HG03025 (cell line): ENCODE data around the gene NRG2.

Source experiments
- ATAC-seq: cut with Tn5 transposase; IDR thresholded peaks from one replicate; pipeline ENCODE4 v1.9.1; 2021; ENCODE audit warnings: mild to moderate bottlenecking, moderate library complexity; ENCODE audit not compliant: unreplicated experiment, low FRiP score

NRG2 gene

DNA sequence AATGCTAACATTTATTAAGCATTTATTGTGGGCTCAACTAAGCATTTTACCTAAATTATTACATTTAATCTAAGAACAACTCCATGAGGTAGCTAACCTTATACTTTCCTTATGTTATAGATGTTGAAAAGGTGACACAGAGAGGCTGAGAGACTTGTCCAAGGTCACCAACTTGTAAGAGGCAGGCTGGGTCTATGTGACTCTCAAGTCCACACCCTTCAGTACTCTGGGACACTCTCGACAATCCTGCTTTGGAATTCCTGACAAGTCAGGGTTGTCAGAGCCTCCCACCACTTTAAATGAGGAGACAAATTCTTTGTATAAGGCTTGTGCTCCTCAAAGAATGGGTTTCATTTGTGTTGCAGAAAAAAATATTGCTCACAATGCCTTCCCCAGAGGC lies 67.2 kb downstream of the NRG2 start:
- no peak for ATAC-seq

GRCh38 chr5:139975306-139975705 lies 67.8 kb downstream of the NRG2 start:
- ATAC-seq, result no peak

- no peak for ATAC-seq
Observed at GRCh38 chr5:139974661-139975060, 68.4 kb downstream of the NRG2 start.

DNA sequence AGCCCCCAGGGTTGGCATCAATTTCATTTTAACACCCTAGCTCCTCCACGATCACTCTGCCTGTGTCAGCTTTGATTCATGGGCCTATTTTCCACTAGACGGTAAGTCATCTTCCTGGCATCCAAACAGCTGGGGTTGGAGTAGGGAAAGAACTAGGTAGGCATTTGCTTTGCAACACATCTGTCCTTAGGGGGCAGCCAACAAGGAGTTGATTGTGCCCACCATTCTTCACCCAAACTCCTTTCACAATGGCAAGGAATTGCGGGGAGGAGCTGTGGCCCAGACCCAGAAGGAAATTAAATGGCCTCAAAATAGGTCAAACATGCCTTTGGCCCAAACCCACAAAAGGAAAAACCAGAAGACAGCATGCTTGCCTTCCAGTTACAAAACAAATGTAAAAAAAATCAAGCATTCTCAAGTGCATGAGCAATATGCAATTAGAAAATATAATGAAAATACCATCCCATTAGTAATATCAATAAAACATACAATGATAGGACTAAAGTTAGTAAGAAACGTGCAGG lies 71.8 kb downstream of the NRG2 start:
- no peak for ATAC-seq

GRCh38 chr5:139969318-139969717 lies 73.8 kb downstream of the NRG2 start:
- no peak for ATAC-seq

DNA sequence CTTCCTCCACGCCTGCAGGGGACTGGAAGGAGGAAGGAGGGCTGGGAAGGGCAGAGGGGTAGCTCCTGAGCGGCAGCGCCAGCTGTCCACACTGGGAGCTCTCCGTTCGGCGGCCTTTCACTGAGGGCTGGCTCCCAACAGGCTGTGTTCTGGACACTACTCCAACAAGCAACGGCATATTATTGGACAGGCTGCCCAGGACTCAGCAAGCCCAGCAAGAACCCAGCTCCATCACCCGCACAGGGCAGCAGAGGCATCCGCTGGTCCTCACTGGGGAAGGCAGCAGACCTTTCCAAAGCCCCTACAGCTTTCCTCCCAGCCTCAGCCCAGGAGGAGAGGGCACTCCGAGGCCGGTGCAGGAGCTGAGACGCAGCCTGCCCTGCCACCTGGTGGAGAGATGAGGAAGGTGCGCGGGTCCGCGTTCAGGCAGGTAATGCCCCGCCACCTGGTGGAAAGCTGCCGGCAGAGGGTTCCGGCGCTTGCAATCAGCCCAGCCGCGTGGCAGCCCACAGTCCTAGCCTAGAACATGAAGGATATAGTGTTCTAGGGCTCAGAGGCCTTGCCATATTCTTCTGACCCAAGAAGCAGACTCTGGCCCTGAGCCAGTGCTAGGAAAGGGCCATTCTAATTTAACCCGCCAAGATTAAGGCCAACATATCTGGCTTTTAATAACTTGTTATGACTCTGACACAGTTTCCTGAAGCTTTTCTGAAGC lies 74.4 kb downstream of the NRG2 start:
- ATAC-seq, result no peak

GRCh38 chr5:139967353-139967752 lies 75.7 kb downstream of the NRG2 start:
- no peak for ATAC-seq

DNA sequence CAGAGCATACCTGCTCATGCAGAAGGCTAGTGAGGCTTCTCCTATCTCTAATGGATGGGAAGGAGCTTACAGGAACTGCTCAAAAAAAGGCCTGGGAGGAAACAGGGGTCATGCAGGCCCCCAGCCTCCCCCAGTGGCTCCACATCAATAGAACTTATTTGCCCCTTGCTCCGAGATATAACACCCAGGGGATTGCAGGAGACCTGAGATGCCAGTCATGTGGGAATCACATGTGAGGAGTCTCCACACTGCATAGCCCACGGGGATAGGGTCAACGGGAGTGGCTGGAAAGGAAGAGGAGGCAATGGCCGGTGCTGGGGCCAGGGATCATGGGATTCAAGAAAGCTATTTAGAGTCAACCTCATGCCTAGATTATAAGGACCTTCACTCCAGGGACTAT lies 76.2 kb downstream of the NRG2 start:
- ATAC-seq, result no peak

DNA sequence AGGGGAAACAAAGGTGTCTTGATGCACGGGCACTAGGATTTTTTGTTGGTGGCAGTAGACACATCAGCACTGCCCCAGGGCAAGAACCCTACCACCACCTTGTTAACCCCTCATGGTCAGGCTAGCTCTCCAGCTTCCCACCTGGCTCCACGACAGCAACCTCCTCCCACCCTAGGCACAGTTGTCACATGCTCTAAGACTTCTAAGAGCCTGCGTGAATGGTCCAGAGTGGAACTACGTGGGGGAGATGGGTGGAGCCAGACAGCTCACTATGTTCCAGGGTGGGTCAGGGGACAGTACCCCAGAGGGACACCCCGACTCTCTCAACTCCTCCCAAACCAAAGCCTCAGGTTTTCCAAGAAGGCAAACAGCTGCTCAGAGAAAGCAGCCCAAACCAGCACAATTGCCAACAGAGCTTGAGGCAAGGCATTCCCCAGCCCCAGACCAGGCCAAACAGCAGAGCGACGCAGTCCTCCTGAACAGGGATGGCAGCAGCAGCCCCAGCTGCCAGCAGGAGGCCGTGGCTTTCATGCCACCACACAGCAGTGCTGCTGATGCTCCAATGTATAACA lies 78.0 kb downstream of the NRG2 start:
- no peak for ATAC-seq

- no peak for ATAC-seq
Observed at GRCh38 chr5:139964266-139964993, 78.7 kb downstream of the NRG2 start.

- no peak for ATAC-seq
Observed at GRCh38 chr5:139962445-139962844, 80.7 kb downstream of the NRG2 start.

DNA sequence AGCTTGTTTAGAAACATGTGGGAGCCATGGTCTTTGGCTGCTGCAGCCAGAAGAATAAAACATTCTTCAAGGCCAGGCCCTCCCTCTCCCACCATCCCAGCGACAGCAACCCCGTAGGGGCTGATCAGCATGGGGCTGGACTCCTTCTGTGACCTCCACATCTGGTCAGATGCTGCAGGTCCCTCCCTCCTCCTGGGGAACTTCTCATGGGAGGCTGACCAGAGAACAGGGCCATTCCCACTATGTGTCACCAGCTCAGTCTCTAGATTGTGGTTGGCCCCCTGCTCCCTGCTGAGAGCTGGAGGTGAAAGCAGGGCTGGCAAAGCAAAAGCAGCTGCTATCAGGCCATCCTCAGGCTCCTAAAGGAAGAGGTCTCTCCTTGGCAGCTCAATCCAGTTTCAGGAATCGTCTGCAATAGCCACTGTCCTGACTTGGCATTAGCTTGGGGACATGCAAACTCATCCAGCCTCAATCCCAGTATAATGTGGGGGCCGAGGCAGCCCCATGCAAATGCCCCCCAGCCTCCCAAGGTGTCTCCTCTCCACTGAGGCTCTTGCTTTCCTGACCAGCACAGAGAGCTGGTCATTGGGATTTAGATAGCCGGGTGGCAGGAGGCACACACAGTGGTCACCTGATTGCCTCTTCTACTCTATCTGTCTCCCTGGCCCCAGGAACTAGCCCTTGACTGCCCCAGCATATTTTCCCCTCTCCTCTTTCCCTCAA lies 81.5 kb downstream of the NRG2 start:
- ATAC-seq, result no peak

DNA sequence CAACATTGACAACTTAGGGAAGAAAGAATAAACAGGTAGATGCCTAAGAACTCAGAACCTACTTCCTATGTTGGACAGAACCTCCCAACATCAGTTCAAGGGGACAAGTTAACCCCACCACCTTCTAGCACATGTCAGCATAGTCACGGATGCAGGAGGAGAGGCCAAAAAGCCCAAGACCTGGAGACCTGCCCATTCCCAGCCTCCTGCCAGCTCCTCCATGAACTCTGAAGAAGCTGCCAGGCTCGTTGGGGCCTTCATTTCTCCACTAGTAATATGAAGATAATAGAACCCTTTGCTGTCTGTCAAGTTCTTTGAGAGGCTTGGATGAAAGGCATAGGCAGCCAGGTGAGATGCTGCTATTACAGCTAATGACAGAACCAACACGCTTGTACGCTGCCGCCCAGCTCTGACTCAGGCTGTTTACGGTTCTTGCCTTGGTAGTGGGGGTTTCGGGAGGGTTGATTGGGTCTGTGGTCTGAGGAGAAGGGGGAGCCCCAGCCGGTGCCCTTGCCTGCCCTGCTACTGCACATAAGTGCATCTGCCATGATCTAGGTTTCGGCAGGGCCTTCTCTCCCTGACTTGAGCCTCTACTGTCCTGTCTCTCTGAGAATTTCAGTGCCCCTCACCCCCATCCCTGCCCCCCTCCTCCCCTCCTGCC lies 82.2 kb downstream of the NRG2 start:
- peak; percentile 71 for ATAC-seq

DNA sequence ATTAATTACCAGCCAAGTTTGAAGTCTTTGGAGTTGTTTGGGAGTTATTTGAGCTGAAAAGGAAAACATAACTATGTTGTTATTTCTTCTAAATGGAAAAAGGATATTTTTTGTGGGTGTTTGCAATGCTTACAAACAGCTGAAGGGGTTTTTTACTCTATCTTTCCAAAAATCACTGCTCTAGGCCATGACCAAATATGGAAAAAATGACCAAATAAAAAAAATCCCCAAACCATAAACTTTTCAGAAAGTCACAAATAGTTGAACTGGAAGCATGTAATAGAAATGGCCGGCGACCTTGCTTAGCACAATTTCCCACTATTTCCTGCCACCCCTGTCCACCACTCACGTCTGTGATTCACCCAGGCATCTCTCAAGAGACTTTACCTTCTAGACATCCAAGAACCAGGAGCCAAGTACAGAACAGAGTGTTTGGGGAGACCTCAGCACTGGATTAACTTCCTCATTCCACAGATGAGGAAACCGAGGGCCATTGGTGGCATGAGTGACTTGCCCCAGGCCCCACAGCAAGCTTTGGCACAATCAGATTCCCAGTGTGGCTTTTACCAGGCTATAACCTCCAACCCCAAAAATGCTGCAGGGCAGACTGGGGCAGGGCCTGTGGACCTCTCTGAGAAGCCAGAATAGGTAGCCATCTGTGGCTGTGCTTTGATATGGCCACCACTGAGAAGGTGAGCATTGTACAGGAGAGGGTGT lies 84.5 kb downstream of the NRG2 start:
- ATAC-seq, result no peak

DNA sequence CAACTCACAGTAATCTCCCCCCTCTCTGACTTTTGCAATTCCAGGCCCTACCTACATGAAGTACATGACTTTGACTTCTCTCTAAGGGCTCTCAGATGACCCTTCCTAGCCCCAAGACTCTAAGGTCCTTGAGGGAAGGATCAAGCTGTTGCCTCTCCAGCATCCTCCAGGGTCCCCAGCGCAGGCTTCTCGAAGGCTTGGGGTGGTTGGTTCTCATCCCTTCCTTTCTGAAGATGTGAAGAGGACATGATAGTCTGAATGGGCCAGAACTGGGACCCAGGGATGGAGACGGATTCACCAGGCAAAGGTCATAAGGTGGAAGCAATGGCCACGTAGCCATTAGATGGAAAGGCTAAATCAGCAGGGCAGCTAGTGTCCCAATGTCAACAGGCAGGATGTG lies 86.8 kb downstream of the NRG2 start:
- no peak for ATAC-seq

DNA sequence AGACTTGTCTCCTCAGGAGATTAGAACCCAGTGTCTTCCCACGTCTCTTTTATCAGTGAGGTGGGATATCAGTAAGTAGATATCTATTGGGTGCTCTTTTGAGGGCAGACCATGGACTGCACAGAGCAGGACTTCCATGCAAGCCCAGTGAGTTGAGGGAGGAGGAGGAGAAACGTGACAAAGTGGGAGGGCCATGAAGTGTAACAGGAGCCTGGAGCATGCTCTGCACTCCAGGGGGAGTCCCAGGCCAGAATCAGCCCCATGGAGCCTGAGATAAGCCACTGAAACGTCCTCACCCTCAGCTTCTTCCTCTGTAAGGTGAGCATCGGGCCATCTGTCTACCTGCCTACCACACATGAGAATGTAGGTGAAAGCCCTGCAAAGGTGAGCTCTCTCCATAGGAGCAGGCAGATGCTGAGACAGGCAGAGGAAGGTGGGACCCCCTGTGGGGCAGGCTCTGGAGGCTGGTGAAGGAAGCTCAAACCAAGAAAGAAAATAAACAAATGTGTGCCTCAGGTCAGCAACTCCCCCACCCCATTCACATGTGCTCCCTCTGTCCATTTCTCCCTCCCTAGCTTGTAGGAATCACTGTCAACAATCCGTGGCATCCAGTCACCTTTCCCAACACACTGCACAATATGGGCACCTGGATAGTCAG lies 87.4 kb downstream of the NRG2 start:
- no peak for ATAC-seq

DNA sequence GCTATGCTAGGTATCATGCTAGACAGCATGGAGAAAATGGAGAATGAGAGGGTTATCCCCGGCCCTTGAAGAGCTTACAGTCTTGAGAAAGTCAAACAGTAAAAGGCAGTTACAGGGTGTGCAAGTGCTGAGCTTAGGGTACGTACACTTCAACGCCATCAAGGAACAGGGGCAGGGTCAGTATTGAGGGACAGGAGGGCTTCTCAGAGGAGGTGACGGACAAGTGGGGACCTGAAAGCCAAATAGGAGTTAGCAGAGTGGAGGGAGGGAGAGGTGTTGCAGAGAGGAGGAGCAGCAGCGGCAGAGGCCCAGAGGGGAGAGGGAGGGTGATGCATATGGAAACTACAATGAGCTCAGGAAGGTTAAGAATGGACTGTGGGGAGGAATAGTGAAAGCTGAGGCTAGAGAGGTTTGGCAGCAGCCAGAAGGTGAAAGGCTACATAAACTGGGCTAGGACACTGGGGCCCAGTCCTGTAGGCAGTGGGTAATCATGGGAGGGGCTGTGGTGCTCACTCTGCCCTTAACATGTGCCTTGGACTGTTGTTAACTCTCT lies 88.0 kb downstream of the NRG2 start:
- no peak for ATAC-seq

- no peak for ATAC-seq
Observed at GRCh38 chr5:139954462-139954861, 88.6 kb downstream of the NRG2 start.

GRCh38 chr5:139954022-139954421 lies 89.1 kb downstream of the NRG2 start:
- ATAC-seq, result no peak
